ENCODE data around the gene C9orf152. TPM values are rescaled to one million over a fixed set of nuclear protein-coding genes. Genes with fewer than 3 reads are reported as not detected.

Gene C9orf152
- total and polyA plus RNA-seq, 2 of the 13 experiments (the other 11 are each of a cell fraction or from before 2014, with no cell fraction given): 0.24 to 0.48 TPM

DNA sequence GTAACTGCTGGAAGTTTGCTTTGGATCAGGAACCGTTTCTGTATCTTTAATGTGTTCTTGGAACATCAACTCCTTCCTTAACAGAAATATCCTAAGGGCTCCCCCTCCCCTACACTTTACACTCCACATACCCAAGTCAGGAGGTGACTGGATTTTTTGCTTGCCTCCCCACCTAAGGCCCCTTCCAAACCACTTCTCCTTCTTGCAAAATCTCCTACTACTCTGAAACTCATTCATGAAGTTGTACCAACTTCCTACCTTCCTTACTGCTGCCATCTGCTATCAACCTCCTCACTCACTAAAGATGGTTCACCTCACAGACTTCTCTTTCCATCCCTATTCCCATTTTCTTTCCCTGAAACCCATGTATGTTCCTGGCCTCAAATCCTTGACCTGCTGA is 32.2 kb upstream of the C9orf152 start:
- H3K27ac ChIP-seq (ENCODE audit: extremely low read length, insufficient read depth, low read length): no peak overlapping the region
- no peaks in the 10 kb centered on the region for H3K27me3 ChIP-seq (ENCODE audit: control insufficient read depth in 1 of 2, insufficient read depth in 2 of 2, low read length in 2 of 2)
- no peak overlapping the region for H3K4me3 ChIP-seq (replicated peaks in 1 of 3; ENCODE audit: insufficient read depth in 1 of 3, low read depth in 2 of 3, low read length in 3 of 3)
- H3K4me1 ChIP-seq (ENCODE audit: insufficient read depth, low read length): no peaks in the 10 kb centered on the region
- in situ Hi-C loops (cut with HindIII; ENCODE audit: extremely low pct_ligation_motif_present, low pct_unique_long_range_greater_than_20kb): no loop called here
- H3K79me2 ChIP-seq (ENCODE audit: insufficient read depth, low read length): no peaks in the 10 kb centered on the region
- 44% methylated on average over 1 of the region's 1 CpG for WGBS (ENCODE audit: low lambda C conversion rate)
- no peak overlapping the region for H3K4me2 ChIP-seq (ENCODE audit: low read depth, low read length)
- DNase-seq (ENCODE audit: low spot score): no peak
- H4K20me1 ChIP-seq (ENCODE audit: insufficient read depth, low read length): no peaks in the 10 kb centered on the region
- POLR2A ChIA-PET: no interaction called here
- CTCF ChIA-PET (ENCODE audit: low intra/inter-chr PET ratio, low total read pairs): no interaction called here
- no peak; the same call in 1 of the 3 replicates for ATAC-seq
- no peaks in the 10 kb centered on the region for H3K9me3 ChIP-seq (ENCODE audit: low read length)
- FAIRE-seq: no peak
- intact Hi-C loops (cut with micrococcal nuclease; ENCODE audit: unreplicated experiment): no loop called here
- peaks cover 2 to 10% of the 10 kb centered on the region in 2 experiments for H3K36me3 ChIP-seq (replicated peaks in 1 of 2; ENCODE audit: control insufficient read depth in 1 of 2, insufficient read depth in 2 of 2, low read length in 2 of 2)
- TF ChIP-seq GATAD1 (CRISPR knock-in tag; IDR thresholded peaks at IDR 0.05) (no peak), ZFP1 (CRISPR knock-in tag; IDR thresholded peaks at IDR 0.05) (no peak), MAFF (IDR thresholded peaks at IDR 0.05; ENCODE audit: low read depth, low read length) (no peak), BRCA1 (CRISPR knock-in tag; IDR thresholded peaks at IDR 0.05) (no peak)
- TF ChIP-seq, protein P1, sequence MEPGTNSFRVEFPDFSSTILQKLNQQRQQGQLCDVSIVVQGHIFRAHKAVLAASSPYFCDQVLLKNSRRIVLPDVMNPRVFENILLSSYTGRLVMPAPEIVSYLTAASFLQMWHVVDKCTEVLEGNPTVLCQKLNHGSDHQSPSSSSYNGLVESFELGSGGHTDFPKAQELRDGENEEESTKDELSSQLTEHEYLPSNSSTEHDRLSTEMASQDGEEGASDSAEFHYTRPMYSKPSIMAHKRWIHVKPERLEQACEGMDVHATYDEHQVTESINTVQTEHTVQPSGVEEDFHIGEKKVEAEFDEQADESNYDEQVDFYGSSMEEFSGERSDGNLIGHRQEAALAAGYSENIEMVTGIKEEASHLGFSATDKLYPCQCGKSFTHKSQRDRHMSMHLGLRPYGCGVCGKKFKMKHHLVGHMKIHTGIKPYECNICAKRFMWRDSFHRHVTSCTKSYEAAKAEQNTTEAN (CRISPR knock-in tag; conservative IDR thresholded peaks at IDR 0.05): no peak
- BruUV-seq (replicated peaks): no TSS peak
- no peak overlapping the region for H2AFZ ChIP-seq (ENCODE audit: low read length)
- no peak overlapping the region for H3K9ac ChIP-seq (ENCODE audit: insufficient read depth, low read depth, low read length)

DNA sequence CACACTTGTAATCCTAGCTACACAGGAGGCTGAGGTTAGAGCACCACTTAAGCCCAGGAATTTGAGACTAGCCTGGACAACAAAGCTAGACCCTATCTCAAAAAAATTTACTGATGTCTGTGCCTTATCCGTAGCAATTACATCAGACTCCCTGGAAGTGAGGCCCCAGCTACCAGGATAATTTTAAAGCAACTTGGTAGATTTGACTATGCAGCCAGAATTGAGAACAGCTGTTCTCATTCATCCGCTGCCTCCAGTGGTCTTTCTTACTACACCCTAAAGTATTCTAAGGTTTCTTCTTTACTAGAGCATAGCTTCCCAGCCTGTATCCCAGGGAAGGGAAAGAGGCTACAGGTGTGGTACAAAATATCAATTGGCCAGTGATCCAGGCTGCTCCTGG is 20.4 kb upstream of the C9orf152 start:
- H3K4me1 ChIP-seq (ENCODE audit: insufficient read depth, low read length): no peaks in the 10 kb centered on the region
- no peak overlapping the region for H3K4me3 ChIP-seq (replicated peaks in 1 of 3; ENCODE audit: insufficient read depth in 1 of 3, low read depth in 2 of 3, low read length in 3 of 3)
- H3K27me3 ChIP-seq (ENCODE audit: control insufficient read depth in 1 of 2, insufficient read depth in 2 of 2, low read length in 2 of 2): no peaks in the 10 kb centered on the region
- intact Hi-C loops (cut with micrococcal nuclease; ENCODE audit: unreplicated experiment): no loop called here
- BruUV-seq (replicated peaks): no TSS peak
- no peak overlapping the region for H3K4me2 ChIP-seq (ENCODE audit: low read depth, low read length)
- ChIA-PET CTCF (ENCODE audit: low intra/inter-chr PET ratio, low total read pairs) (no interaction called here), POLR2A (no interaction called here)
- H3K9me3 ChIP-seq (ENCODE audit: low read length): no peaks in the 10 kb centered on the region
- no peaks in the 10 kb centered on the region for H3K36me3 ChIP-seq (replicated peaks in 1 of 2; ENCODE audit: control insufficient read depth in 1 of 2, insufficient read depth in 2 of 2, low read length in 2 of 2)
- ATAC-seq: no peak
- no peak overlapping the region for H3K9ac ChIP-seq (ENCODE audit: insufficient read depth, low read depth, low read length)
- FAIRE-seq: no peak
- 54% methylated on average over 2 of the region's 2 CpGs for WGBS (ENCODE audit: low lambda C conversion rate)
- no peak overlapping the region for H2AFZ ChIP-seq (ENCODE audit: low read length)
- DNase-seq (ENCODE audit: low spot score): no peak
- no peaks in the 10 kb centered on the region for H4K20me1 ChIP-seq (ENCODE audit: insufficient read depth, low read length)
- H3K79me2 ChIP-seq (ENCODE audit: insufficient read depth, low read length): no peaks in the 10 kb centered on the region
- TF ChIP-seq ZNF841 (CRISPR knock-in tag; IDR thresholded peaks at IDR 0.05; ENCODE audit: borderline replicate concordance) (no peak), ZNF572 (CRISPR knock-in tag; IDR thresholded peaks at IDR 0.05) (no peak)
- in situ Hi-C loops (cut with HindIII; ENCODE audit: extremely low pct_ligation_motif_present, low pct_unique_long_range_greater_than_20kb): no loop called here
- no peak overlapping the region for H3K27ac ChIP-seq (ENCODE audit: extremely low read length, insufficient read depth, low read length)

All from HepG2 (cell line).